ENCODE measurements around the gene HERPUD2.
A peak's percentile ranks its signal among the peaks of the same experiment; 100 is the strongest.

Gene HERPUD2

DNA sequence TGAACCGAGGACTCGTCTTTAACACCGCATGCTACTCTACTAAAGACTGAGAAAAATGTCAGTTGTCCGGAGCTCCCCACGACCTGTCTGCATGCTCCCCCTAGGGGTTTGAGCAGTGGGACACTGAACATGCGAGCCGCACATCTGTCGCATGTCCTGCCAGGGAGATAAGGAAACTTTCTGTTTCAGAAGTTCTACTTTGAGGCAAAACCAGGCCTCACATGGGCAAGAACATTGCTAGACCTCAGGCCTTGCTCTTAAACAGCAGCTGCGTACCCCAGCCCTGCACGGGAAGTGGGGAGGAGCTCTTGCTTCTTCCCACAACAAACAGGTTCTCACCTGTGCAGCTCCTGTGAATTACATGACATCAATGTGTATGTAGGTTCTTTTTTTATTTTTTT lies 30.3 kb upstream of the HERPUD2 start:
- WGBS, 2 experiments (ENCODE audit: insufficient coverage in 2 of 2) = 94 to 97% methylated on average over 8 to 9 of the region's 10 CpGs
- no peaks in the 10 kb centered on the region for H3K9me3 ChIP-seq (ENCODE audit: control insufficient read depth, low read length)
- H3K36me3 ChIP-seq (ENCODE audit: control insufficient read depth, insufficient read depth, low read length) = no peaks in the 10 kb centered on the region
- H3K4me3 ChIP-seq (ENCODE audit: extremely low read depth, insufficient read depth, low read length, poor library complexity, severe bottlenecking) = no peak overlapping the region
- no peak overlapping the region for H3K27ac ChIP-seq (ENCODE audit: low read depth, low read length, severe bottlenecking)
- peaks cover 19% of the 10 kb centered on the region for H3K4me1 ChIP-seq (ENCODE audit: control insufficient read depth, insufficient read depth, low read length, poor library complexity, severe bottlenecking)

DNA sequence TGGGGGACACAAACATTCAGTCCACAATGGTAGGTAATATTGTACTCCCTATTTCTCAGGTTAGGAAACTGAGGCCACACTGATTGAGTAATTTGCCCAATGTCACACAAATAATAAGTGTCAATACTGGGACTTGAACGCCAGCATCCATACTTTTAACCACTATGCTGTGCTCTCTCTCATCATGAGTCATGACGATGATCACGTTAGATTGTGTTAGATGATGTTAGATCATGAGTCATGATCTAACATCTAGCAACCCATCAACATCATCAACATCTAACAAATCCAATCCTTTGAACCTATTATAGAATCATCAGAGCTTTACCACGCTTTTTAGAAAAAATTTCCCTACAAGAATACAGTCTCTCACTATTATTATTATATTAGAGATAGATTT lies 28.1 kb upstream of the HERPUD2 start:
- no peaks in the 10 kb centered on the region for H3K9me3 ChIP-seq (ENCODE audit: control insufficient read depth, low read length)
- no peaks in the 10 kb centered on the region for H3K36me3 ChIP-seq (ENCODE audit: control insufficient read depth, insufficient read depth, low read length)
- H3K27ac ChIP-seq (ENCODE audit: low read depth, low read length, severe bottlenecking) = no peak overlapping the region
- no peak overlapping the region for H3K4me3 ChIP-seq (ENCODE audit: extremely low read depth, insufficient read depth, low read length, poor library complexity, severe bottlenecking)
- WGBS, 2 experiments (ENCODE audit: insufficient coverage in 2 of 2) = no CpG with 5 or more reads among the region's 4 CpGs
- peaks cover 7% of the 10 kb centered on the region for H3K4me1 ChIP-seq (ENCODE audit: control insufficient read depth, insufficient read depth, low read length, poor library complexity, severe bottlenecking)

DNA sequence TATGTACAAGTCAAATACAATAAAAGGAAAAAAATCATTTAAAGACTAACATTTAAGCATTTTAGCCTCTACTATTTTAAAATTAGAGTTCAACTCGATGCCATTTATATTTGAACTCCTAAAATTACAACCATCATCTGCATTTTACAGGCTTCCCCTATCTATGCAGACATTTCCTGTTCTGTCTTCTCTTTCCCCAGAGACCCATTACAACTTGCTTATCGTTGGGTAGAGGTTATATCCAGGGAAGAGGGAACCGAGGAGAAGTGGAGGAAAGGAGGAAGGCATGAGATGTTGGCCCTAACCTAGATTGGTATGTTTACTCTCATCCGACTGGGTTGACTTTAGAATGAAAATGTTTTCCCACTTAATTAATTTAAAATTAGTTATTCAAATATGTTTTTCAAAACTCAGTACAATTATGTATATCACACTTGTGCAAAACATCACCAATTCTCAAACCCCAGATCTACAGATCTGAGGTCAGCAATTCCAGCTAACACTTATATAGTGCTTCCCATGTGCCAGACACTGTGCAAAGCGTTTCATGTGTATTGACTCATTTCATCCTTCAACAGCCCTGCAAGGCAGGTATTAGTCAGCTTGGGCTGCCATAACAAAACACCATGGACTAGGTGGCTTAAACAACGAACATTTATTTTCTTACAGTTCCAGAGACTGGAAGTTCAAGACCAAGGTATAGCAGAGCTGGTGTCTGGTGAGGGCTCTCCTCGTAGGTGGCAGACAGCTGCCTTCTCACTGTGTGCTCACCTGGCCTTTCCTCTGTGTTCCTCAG lies 27.3 kb upstream of the HERPUD2 start:
- H3K36me3 ChIP-seq (ENCODE audit: control insufficient read depth, insufficient read depth, low read length) = no peaks in the 10 kb centered on the region
- peaks cover 7% of the 10 kb centered on the region for H3K4me1 ChIP-seq (ENCODE audit: control insufficient read depth, insufficient read depth, low read length, poor library complexity, severe bottlenecking)
- H3K27ac ChIP-seq (ENCODE audit: low read depth, low read length, severe bottlenecking) = no peak overlapping the region
- H3K9me3 ChIP-seq (ENCODE audit: control insufficient read depth, low read length) = no peaks in the 10 kb centered on the region
- WGBS, 2 experiments (ENCODE audit: insufficient coverage in 2 of 2) = 83 to 89% methylated on average over 3 of the region's 7 CpGs
- H3K4me3 ChIP-seq (ENCODE audit: extremely low read depth, insufficient read depth, low read length, poor library complexity, severe bottlenecking) = no peak overlapping the region

DNA sequence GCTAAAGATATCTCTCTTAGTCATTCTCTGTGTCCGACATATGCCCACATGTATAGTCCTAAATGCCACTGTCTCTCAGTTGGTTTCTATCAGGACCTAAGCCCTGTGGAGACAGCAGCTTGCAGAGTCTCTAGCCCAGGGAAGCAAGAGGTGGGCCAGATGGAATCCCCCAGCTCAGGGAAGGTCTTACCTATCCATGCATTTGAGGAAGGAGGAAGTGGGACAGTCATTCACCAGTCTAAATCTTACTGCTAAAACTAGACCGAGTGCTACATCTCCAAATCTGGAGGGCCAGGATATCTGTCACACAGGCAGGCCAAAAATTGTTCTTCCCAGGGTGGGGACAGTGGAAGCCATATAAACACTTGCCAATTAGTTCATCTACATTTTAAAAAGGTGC lies 26.4 kb upstream of the HERPUD2 start:
- Histone ChIP-seq H3K36me3 (ENCODE audit: control insufficient read depth, insufficient read depth, low read length) (no peaks in the 10 kb centered on the region), H3K4me1 (ENCODE audit: control insufficient read depth, insufficient read depth, low read length, poor library complexity, severe bottlenecking) (peaks cover 16% of the 10 kb centered on the region), H3K9me3 (ENCODE audit: control insufficient read depth, low read length) (no peaks in the 10 kb centered on the region), H3K27ac (ENCODE audit: low read depth, low read length, severe bottlenecking) (no peak overlapping the region), H3K4me3 (ENCODE audit: extremely low read depth, insufficient read depth, low read length, poor library complexity, severe bottlenecking) (no peak overlapping the region)
- 100% methylated on average over 2 of the region's 2 CpGs for WGBS, 2 experiments (ENCODE audit: insufficient coverage in 2 of 2)

DNA sequence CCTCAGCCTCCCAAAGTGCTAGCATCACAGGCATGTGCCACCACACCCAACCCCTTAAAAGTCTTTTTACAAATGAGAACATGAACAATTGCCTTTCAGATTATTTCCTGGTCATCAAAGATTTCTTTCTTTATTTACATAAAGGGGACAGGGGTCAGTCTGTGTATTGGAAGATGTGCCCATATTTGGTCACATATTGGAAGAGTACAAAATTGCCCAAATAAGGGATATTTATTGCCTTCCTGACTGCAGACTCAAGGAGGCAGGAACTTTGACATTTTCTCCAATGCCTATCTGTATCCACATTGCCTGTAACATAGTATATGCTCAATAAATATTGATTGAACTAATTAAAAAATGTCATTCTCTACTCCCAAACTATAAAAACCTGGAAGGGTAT lies 25.9 kb upstream of the HERPUD2 start:
- no peak overlapping the region for H3K4me3 ChIP-seq (ENCODE audit: extremely low read depth, insufficient read depth, low read length, poor library complexity, severe bottlenecking)
- no peaks in the 10 kb centered on the region for H3K9me3 ChIP-seq (ENCODE audit: control insufficient read depth, low read length)
- no peaks in the 10 kb centered on the region for H3K36me3 ChIP-seq (ENCODE audit: control insufficient read depth, insufficient read depth, low read length)
- H3K4me1 ChIP-seq (ENCODE audit: control insufficient read depth, insufficient read depth, low read length, poor library complexity, severe bottlenecking) = peaks cover 20% of the 10 kb centered on the region
- no peak overlapping the region for H3K27ac ChIP-seq (ENCODE audit: low read depth, low read length, severe bottlenecking)

DNA sequence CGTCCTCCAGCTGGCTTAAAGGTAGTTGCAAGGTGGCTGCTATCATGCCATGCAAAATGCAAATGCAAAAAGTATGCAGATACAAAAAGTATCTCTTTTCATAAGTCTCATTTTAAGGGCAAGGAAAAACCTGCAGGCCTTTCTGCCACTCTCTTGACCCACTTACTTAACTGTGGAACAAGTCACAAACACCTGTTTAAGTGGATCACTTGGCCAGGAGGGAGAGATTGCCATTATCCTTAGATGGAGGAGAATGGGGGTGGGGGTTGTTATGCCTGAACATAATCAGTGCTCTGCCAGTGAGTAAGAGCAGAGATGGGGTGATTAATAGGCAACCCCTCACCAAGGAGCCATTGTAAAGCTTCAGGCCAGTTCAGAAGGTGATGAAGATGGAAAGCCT lies 25.1 kb upstream of the HERPUD2 start:
- H3K4me1 ChIP-seq (ENCODE audit: control insufficient read depth, insufficient read depth, low read length, poor library complexity, severe bottlenecking) = peaks cover 21% of the 10 kb centered on the region
- no peak overlapping the region for H3K4me3 ChIP-seq (ENCODE audit: extremely low read depth, insufficient read depth, low read length, poor library complexity, severe bottlenecking)
- no peaks in the 10 kb centered on the region for H3K9me3 ChIP-seq (ENCODE audit: control insufficient read depth, low read length)
- H3K27ac ChIP-seq (ENCODE audit: low read depth, low read length, severe bottlenecking) = no peak overlapping the region
- no CpG with 5 or more reads among the region's 1 CpG for WGBS, 2 experiments (ENCODE audit: insufficient coverage in 2 of 2)
- no peaks in the 10 kb centered on the region for H3K36me3 ChIP-seq (ENCODE audit: control insufficient read depth, insufficient read depth, low read length)

DNA sequence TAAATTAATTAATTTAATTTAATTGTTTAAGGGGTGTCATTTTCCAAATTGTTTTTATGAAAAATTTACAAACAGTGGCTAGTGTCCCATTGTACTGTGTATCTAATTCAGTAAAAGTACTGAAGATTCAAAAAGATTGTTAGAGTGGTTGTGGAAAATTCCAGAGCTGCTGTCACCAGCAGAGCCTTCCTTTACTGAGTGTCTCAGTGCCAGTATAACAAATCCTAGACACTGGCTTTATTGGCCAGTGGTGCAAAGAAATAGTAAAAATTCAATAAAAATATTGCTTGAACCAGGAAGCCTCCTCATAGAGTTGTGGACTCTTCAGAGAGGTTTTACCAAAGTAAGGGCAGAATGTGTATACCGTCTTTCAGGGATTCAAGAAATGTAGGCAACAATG lies 23.1 kb upstream of the HERPUD2 start:
- 100% methylated on average over 1 of the region's 1 CpG for WGBS, 2 experiments (ENCODE audit: insufficient coverage in 2 of 2)

DNA sequence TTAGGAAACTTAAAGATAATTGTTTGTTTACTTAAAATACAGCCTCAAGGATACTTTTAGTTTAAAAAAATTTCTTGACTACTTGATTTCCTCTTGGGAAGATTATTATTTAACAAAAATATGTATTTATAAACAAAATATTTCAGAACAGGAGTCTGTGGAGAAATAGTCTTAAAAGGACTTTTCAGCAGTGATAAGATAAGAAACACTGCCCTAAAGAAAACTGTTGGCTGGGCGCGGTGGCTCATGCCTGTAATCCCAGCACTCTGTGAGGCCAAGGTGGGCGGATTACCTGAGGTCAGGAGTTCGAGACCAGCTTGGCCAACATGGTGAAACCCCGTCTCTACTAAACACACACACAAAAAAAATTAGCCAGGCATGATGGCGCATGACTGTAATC lies 22.6 kb upstream of the HERPUD2 start:
- H3K4me1 ChIP-seq (ENCODE audit: control insufficient read depth, insufficient read depth, low read length, poor library complexity, severe bottlenecking) = peaks cover 21% of the 10 kb centered on the region
- no peaks in the 10 kb centered on the region for H3K9me3 ChIP-seq (ENCODE audit: control insufficient read depth, low read length)
- H3K4me3 ChIP-seq (ENCODE audit: extremely low read depth, insufficient read depth, low read length, poor library complexity, severe bottlenecking) = no peak overlapping the region
- no peaks in the 10 kb centered on the region for H3K36me3 ChIP-seq (ENCODE audit: control insufficient read depth, insufficient read depth, low read length)
- H3K27ac ChIP-seq (ENCODE audit: low read depth, low read length, severe bottlenecking) = no peak overlapping the region
- 92 to 96% methylated on average over 3 to 4 of the region's 6 CpGs for WGBS, 2 experiments (ENCODE audit: insufficient coverage in 2 of 2)

More for the DNA sequence above, 23.1 kb upstream of the HERPUD2 start:
- H3K9me3 ChIP-seq (ENCODE audit: control insufficient read depth, low read length) = no peaks in the 10 kb centered on the region
- H3K36me3 ChIP-seq (ENCODE audit: control insufficient read depth, insufficient read depth, low read length) = no peaks in the 10 kb centered on the region
- no peak overlapping the region for H3K4me3 ChIP-seq (ENCODE audit: extremely low read depth, insufficient read depth, low read length, poor library complexity, severe bottlenecking)
- H3K27ac ChIP-seq (ENCODE audit: low read depth, low read length, severe bottlenecking) = no peak overlapping the region
- H3K4me1 ChIP-seq (ENCODE audit: control insufficient read depth, insufficient read depth, low read length, poor library complexity, severe bottlenecking) = peaks cover 21% of the 10 kb centered on the region

DNA sequence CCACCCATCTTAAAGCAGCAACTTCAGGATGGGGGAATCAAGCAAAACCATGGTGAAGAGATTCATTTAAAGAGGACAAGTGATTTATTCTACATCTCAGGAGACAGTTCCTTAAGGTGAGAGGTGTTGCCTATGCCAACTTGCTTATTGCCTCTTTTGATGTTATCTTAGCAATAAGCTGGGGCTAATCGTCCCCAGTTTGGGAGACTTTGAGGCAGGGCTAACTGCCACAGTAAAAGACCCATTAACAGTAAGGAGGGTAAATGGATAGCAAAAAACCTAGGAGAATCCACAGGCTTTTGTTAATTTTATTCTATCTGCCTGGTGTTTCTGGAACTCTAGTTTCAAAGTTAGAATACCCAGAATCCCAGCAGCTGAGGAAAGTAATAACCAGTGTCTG lies 22.1 kb upstream of the HERPUD2 start:
- WGBS, 2 experiments (ENCODE audit: insufficient coverage in 2 of 2) = 43 to 90% methylated on average over 1 of the region's 1 CpG
- Histone ChIP-seq H3K27ac (ENCODE audit: low read depth, low read length, severe bottlenecking) (peak overlapping the region; percentile 18), H3K4me3 (ENCODE audit: extremely low read depth, insufficient read depth, low read length, poor library complexity, severe bottlenecking) (no peak overlapping the region), H3K4me1 (ENCODE audit: control insufficient read depth, insufficient read depth, low read length, poor library complexity, severe bottlenecking) (peaks cover 17% of the 10 kb centered on the region), H3K9me3 (ENCODE audit: control insufficient read depth, low read length) (no peaks in the 10 kb centered on the region), H3K36me3 (ENCODE audit: control insufficient read depth, insufficient read depth, low read length) (no peaks in the 10 kb centered on the region)

DNA sequence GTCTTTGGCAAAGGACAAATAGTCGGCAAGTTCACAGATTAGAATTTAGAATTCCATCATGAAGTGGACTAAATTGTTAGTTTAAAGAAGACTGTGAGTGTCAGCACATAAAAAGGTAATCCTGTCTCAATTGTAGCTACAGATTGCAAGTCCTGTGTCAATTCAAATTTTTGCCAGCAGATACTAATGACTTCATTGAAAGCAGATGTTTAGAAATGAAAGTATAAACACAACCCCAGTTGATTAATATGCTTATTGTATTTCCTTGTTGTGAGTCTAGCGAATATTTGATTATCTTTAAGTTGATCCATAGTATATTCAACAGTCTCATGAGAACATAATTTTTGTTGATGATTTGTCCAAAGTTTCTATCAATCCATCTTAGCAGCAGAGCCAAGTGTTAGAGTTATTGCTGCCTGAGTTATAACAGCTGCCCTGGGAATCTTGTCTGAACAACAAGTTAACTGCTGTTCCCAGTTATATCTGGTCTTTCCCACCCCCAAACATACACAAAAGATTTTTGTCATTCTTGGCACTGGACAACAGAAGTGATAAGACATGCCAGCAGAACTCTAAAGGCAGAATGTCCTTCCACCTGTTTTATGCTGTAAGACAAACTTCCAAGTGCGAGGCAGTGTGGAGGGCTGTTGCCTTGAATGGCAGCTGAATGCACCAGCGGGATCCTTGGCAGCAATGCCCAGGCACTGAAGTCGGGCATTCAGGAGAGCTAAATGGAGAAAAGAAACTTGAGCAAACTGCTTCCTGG lies 21.3 kb upstream of the HERPUD2 start:
- Histone ChIP-seq H3K27ac (ENCODE audit: low read depth, low read length, severe bottlenecking) (peak overlapping the region; percentile 18), H3K4me3 (ENCODE audit: extremely low read depth, insufficient read depth, low read length, poor library complexity, severe bottlenecking) (no peak overlapping the region), H3K9me3 (ENCODE audit: control insufficient read depth, low read length) (no peaks in the 10 kb centered on the region), H3K4me1 (ENCODE audit: control insufficient read depth, insufficient read depth, low read length, poor library complexity, severe bottlenecking) (peaks cover 14% of the 10 kb centered on the region), H3K36me3 (ENCODE audit: control insufficient read depth, insufficient read depth, low read length) (no peaks in the 10 kb centered on the region)
- 89 to 96% methylated on average over 4 of the region's 5 CpGs for WGBS, 2 experiments (ENCODE audit: insufficient coverage in 2 of 2)

DNA sequence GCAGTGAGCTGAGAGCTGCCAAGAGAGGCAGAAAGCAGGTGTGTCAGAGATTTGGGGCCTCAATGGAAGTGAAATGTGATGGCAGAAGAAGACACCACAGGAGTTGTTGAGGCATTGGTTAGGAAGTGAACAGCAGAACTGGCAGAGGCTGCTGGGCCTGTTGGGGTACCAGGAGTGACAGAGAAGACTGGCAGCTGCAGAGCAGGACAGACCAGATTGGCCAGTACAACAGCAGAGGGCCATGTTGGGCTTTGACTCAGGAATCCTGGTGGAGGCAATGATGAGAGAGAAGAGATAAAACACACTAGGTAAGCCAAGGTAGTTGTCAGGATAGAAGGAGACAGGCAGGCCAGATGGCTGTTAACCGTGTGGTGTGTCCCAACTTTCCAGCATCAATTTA lies 19.9 kb upstream of the HERPUD2 start:
- Histone ChIP-seq H3K27ac (ENCODE audit: low read depth, low read length, severe bottlenecking) (no peak overlapping the region), H3K4me1 (ENCODE audit: control insufficient read depth, insufficient read depth, low read length, poor library complexity, severe bottlenecking) (peaks cover 17% of the 10 kb centered on the region), H3K36me3 (ENCODE audit: control insufficient read depth, insufficient read depth, low read length) (no peaks in the 10 kb centered on the region), H3K9me3 (ENCODE audit: control insufficient read depth, low read length) (no peaks in the 10 kb centered on the region), H3K4me3 (ENCODE audit: extremely low read depth, insufficient read depth, low read length, poor library complexity, severe bottlenecking) (no peak overlapping the region)
- 88% methylated on average over 1 of the region's 1 CpG; no CpG with 5 or more reads in 1 of the 2 experiments for WGBS, 2 experiments (ENCODE audit: insufficient coverage in 2 of 2)
